H1 (cell line): Measurements from ENCODE around the gene RREB1. TPM values are rescaled to one million over a fixed set of nuclear protein-coding genes. Genes with fewer than 3 reads are reported as not detected.

Source experiments
- CTCF ChIA-PET: fragments of 300-600 bp; sonication (Branson Sonifier 250); formaldehyde crosslinking; loops from one replicate; lab custom pipeline; 2021; ENCODE audit not compliant: partially characterized antibody; lab: Charles Lee
- POLR2A ChIA-PET: fragments of 300-600 bp; sonication (Branson Sonifier 250); formaldehyde crosslinking; loops from one replicate; lab custom pipeline; 2021; ENCODE audit warnings: inconsistent platforms; ENCODE audit not compliant: partially characterized antibody; lab: Charles Lee
- DNase-seq, 2 experiments: peaks; one replicate each; pipeline versions ENCODE4 v3.0.0 to v3.0.0-alpha.2; 2010 to 2022; ENCODE audit warnings: low spot score in 2 of 2, low read depth in 1 of 2, mixed read lengths in 1 of 2
- FAIRE-seq: peaks from 2 replicates; lab custom pipeline; 2011; peaks lifted over from hg19 to GRCh38; lab: Jason Lieb, UNC
- H2AFZ ChIP-seq: 2 replicates; pipeline ENCODE4 v1.8.1; 2012; ENCODE audit warnings: low read length, inconsistent platforms
- H2AK5ac ChIP-seq: 2 replicates; pipeline ENCODE4 v1.6.1; 2013; ENCODE audit warnings: low read depth, low read length
- H2BK120ac ChIP-seq: replicated peaks from 2 replicates; pipeline ENCODE3; 2013; ENCODE audit warnings: low read depth, low read length, inconsistent platforms
- H2BK12ac ChIP-seq: 2 replicates; pipeline ENCODE4 v1.6.1; 2013; ENCODE audit warnings: low read depth, low read length
- H2BK15ac ChIP-seq: 2 replicates; pipeline ENCODE4 v1.6.1; 2013; ENCODE audit warnings: low read length
- H2BK20ac ChIP-seq: 2 replicates; pipeline ENCODE4 v1.6.1; 2013; ENCODE audit warnings: low read length
- H2BK5ac ChIP-seq: 2 replicates; pipeline ENCODE4 v1.6.1; 2013; ENCODE audit warnings: low read depth, low read length
- H3K14ac ChIP-seq: 2 replicates; pipeline ENCODE4 v1.6.1; 2013; ENCODE audit warnings: inconsistent platforms; ENCODE audit not compliant: insufficient read length
- H3K18ac ChIP-seq: 2 replicates; pipeline ENCODE4 v1.6.1; 2013; ENCODE audit warnings: low read length; ENCODE audit errors: extremely low read depth
- H3K23ac ChIP-seq: 2 replicates; pipeline ENCODE4 v1.6.1; 2013; ENCODE audit warnings: inconsistent platforms; ENCODE audit not compliant: insufficient read length
- H3K23me2 ChIP-seq: 2 replicates; pipeline ENCODE4 v1.6.1; 2013; ENCODE audit warnings: low read depth, low read length
- H3K27ac ChIP-seq: 2 replicates; pipeline ENCODE4 v1.6.1; 2011; ENCODE audit warnings: low read depth, low read length, inconsistent platforms
- H3K27me3 ChIP-seq, 4 experiments: replicated peaks in 1 of 4; 1 replicate in 1 of 4; 2 replicates in 3 of 4; pipeline versions ENCODE4 v1.6.1 to v1.8.1; 2011 to 2013; ENCODE audit warnings: low read length in 3 of 4, mild to moderate bottlenecking in 3 of 4, inconsistent platforms in 2 of 4, mixed read lengths in 2 of 4, moderate library complexity in 1 of 4; ENCODE audit not compliant: control insufficient read depth in 3 of 4, insufficient read depth in 3 of 4; ENCODE audit errors: extremely low read depth in 1 of 4
- H3K36me3 ChIP-seq, 4 experiments: 2 replicates each; pipeline versions ENCODE4 v1.6.1 to v1.8.1; 2011 to 2013; ENCODE audit warnings: mild to moderate bottlenecking in 4 of 4, low read length in 3 of 4, moderate library complexity in 2 of 4, control low read depth in 1 of 4, inconsistent platforms in 1 of 4; ENCODE audit not compliant: insufficient read depth in 4 of 4, control insufficient read depth in 2 of 4
- H3K4ac ChIP-seq: replicated peaks from 2 replicates; pipeline ENCODE3; 2013; ENCODE audit warnings: low read length, low read depth, mixed read lengths, inconsistent platforms; ENCODE audit not compliant: insufficient read length
- H3K4me1 ChIP-seq, 4 experiments: replicated peaks in 1 of 4; 1 replicate in 1 of 4; 2 replicates in 3 of 4; pipeline versions ENCODE4 v1.6.1 to v1.8.1; 2011 to 2013; ENCODE audit warnings: low read length in 3 of 4, inconsistent platforms in 2 of 4, mixed read lengths in 1 of 4; ENCODE audit not compliant: insufficient read depth in 4 of 4, control insufficient read depth in 3 of 4
- H3K4me2 ChIP-seq, 2 experiments: 2 replicates each; pipeline versions ENCODE4 v1.6.1 to v1.8.1; 2011 to 2013; ENCODE audit warnings: low read depth in 2 of 2, low read length in 2 of 2, control low read depth in 1 of 2, inconsistent platforms in 1 of 2, mild to moderate bottlenecking in 1 of 2; ENCODE audit not compliant: insufficient read depth in 1 of 2
- H3K4me3 ChIP-seq, 4 experiments: fragments of 200-600, 300-600 bp in 1 of 4; sonication (generic), shearing (Covaris generic), sonication (Bioruptor Twin) in 1 of 4; 2 replicates each; pipeline versions ENCODE4 v1.5.1 to v1.8.1; 2011 to 2016; ENCODE audit warnings: low read length in 4 of 4, low read depth in 3 of 4, control low read depth in 2 of 4, inconsistent platforms in 2 of 4, mild to moderate bottlenecking in 2 of 4, mixed read lengths in 1 of 4, moderate library complexity in 1 of 4; ENCODE audit not compliant: insufficient read depth in 2 of 4; ENCODE audit errors: extremely low read depth in 1 of 4
- H3K56ac ChIP-seq: replicated peaks from 2 replicates; pipeline ENCODE3; 2013; ENCODE audit warnings: low read depth, mild to moderate bottlenecking, mixed read lengths, low read length, inconsistent platforms; ENCODE audit not compliant: insufficient read length
- H3K79me1 ChIP-seq: 2 replicates; pipeline ENCODE4 v1.6.1; 2013; ENCODE audit warnings: low read depth, low read length, control low read depth
- H3K79me2 ChIP-seq, 2 experiments: 2 replicates each; pipeline versions ENCODE4 v1.6.1 to v1.8.1; 2012 to 2013; ENCODE audit warnings: low read length in 2 of 2, mild to moderate bottlenecking in 2 of 2, inconsistent platforms in 1 of 2; ENCODE audit not compliant: insufficient read depth in 2 of 2, control insufficient read depth in 1 of 2
- H3K9ac ChIP-seq, 4 experiments: replicated peaks in 1 of 4; 1 replicate in 1 of 4; 2 replicates in 3 of 4; pipeline versions ENCODE4 v1.6.1 to v1.8.1; 2011 to 2013; ENCODE audit warnings: low read depth in 3 of 4, low read length in 3 of 4, control low read depth in 2 of 4, mild to moderate bottlenecking in 2 of 4, moderate library complexity in 2 of 4, inconsistent platforms in 1 of 4; ENCODE audit errors: extremely low read depth in 1 of 4
- H3K9me3 ChIP-seq, 2 experiments: 2 replicates each; pipeline versions ENCODE4 v1.6.1 to v1.8.1; 2012 to 2013; ENCODE audit warnings: mild to moderate bottlenecking in 2 of 2, moderate library complexity in 2 of 2, control low read depth in 1 of 2, inconsistent platforms in 1 of 2, low read depth in 1 of 2, low read length in 1 of 2, mixed read lengths in 1 of 2; ENCODE audit not compliant: insufficient read depth in 2 of 2
- H4K20me1 ChIP-seq, 2 experiments: replicated peaks in 1 of 2; 2 replicates each; pipeline versions ENCODE3 to v1.8.1; 2011 to 2013; ENCODE audit warnings: inconsistent platforms in 2 of 2, low read length in 2 of 2, mild to moderate bottlenecking in 1 of 2; ENCODE audit not compliant: insufficient read depth in 2 of 2, control insufficient read depth in 1 of 2
- H4K5ac ChIP-seq: 2 replicates; pipeline ENCODE4 v1.6.1; 2013; ENCODE audit warnings: low read length, low read depth, mixed read lengths, inconsistent platforms; ENCODE audit not compliant: insufficient read length
- H4K8ac ChIP-seq: 2 replicates; pipeline ENCODE4 v1.8.0; 2013; ENCODE audit warnings: mild to moderate bottlenecking, moderate library complexity, low read length, inconsistent platforms; ENCODE audit not compliant: insufficient read depth; ENCODE audit errors: extremely low read depth
- H4K91ac ChIP-seq: replicated peaks from 2 replicates; pipeline ENCODE3; 2013; ENCODE audit warnings: low read length, mixed read lengths, inconsistent platforms; ENCODE audit not compliant: insufficient read length
- ASH2L ChIP-seq: fragments of 200-600, 300-600 bp; sonication (generic); IDR thresholded peaks from one replicate; pipeline ENCODE4 v1.7.1; 2017; ENCODE audit warnings: low read length
- ATF3 ChIP-seq: IDR thresholded peaks from 2 replicates; pipeline ENCODE4 v1.6.1; 2011; ENCODE audit warnings: low read depth, mild to moderate bottlenecking, low read length; ENCODE audit not compliant: insufficient read depth
- BACH1 ChIP-seq: IDR thresholded peaks from 2 replicates; pipeline ENCODE4 v1.6.1; 2012; ENCODE audit warnings: low read length, improper control_type of control experiment
- CBX8 ChIP-seq: fragments of 300-800, 300-1000 bp; sonication (generic); IDR thresholded peaks from 2 replicates; pipeline ENCODE4 v1.7.1; 2016; ENCODE audit warnings: low read depth, low read length, borderline replicate concordance
- CEBPB ChIP-seq: IDR thresholded peaks from 2 replicates; pipeline ENCODE4 v1.6.1; 2012; ENCODE audit warnings: low read depth, low read length
- CHD2 ChIP-seq: IDR thresholded peaks from 2 replicates; pipeline ENCODE4 v1.6.1; 2012; ENCODE audit warnings: low read length, improper control_type of control experiment
- EGR1 ChIP-seq: IDR thresholded peaks from 2 replicates; pipeline ENCODE4 v1.6.1; 2011; ENCODE audit warnings: low read depth, low read length, borderline replicate concordance
- NANOG ChIP-seq: IDR thresholded peaks from 2 replicates; pipeline ENCODE4 v1.6.1; 2011; ENCODE audit warnings: low read length, low read depth, mild to moderate bottlenecking, inconsistent platforms; ENCODE audit not compliant: insufficient read depth, poor library complexity, severe bottlenecking
- PHF8 ChIP-seq: fragments of 200-600 bp; sonication (generic); conservative IDR thresholded peaks from 2 replicates; pipeline ENCODE4 v1.7.1; 2012; ENCODE audit warnings: low read depth, mild to moderate bottlenecking, inconsistent platforms, low read length, moderate library complexity
- SAP30 ChIP-seq: fragments of 300-600 bp; sonication (generic); IDR thresholded peaks from 2 replicates; pipeline ENCODE4 v1.7.1; 2012; ENCODE audit warnings: low read length, moderate library complexity, mild to moderate bottlenecking, inconsistent platforms; ENCODE audit not compliant: insufficient read depth, insufficient replicate concordance
- SUZ12 ChIP-seq: fragments of 200-600 bp; sonication (generic); IDR thresholded peaks from 2 replicates; pipeline ENCODE4 v1.6.1; 2012; ENCODE audit warnings: mild to moderate bottlenecking, inconsistent platforms, low read length, moderate library complexity, mixed read lengths
- WGBS, 2 experiments: shearing (Covaris generic) in 1 of 2; methylation state at CpG; one replicate each; pipeline versions ENCODE4 v1.1.6 to v1.1.7; 2013 to 2015; ENCODE audit warnings: low lambda C conversion rate in 2 of 2, mixed read lengths in 2 of 2, inconsistent platforms in 1 of 2, low coverage in 1 of 2, missing lambda C conversion rate in 1 of 2; ENCODE audit not compliant: insufficient replicate concordance in 2 of 2, insufficient coverage in 1 of 2, insufficient read length in 1 of 2; ENCODE audit errors: extremely low coverage in 1 of 2, missing lambda C conversion rate in 1 of 2; 5-methylcytosine and 5-hydroxymethylcytosine counted together
- polyA plus RNA-seq, 7 experiments: library from polyadenylated mRNA; depleted of rRNA in 3 of 7; stranded (reverse) in 5 of 7; unstranded in 2 of 7; fragments of >200 nt in 5 of 7; fragments of 200-250 nt in 2 of 7; gene quantifications; 1 replicate in 5 of 7; 2 replicates in 1 of 7; 4 replicates in 1 of 7; pipeline versions ENCODE4 v1.2.1 to v1.2.3, GENCODE V29; 2011 to 2013; ENCODE audit warnings: missing spikeins in 2 of 7, mixed read lengths in 2 of 7
- total RNA-seq: library from RNA; stranded (reverse); fragmentation: NEBNext Ultra II Directional; extraction: Animal tissue kit (Norgen Biotek cat#: 25700); gene quantifications from 2 replicates; pipeline ENCODE4 v1.2.1, GENCODE V29; 2021

Gene RREB1
- total and polyA plus RNA-seq, 2 of the 8 experiments (the other 6 are each of a cell fraction or from before 2014, with no cell fraction given), result 3.9 to 34.7 TPM

GRCh38 chr6:7218406-7218988 is 110.7 kb downstream of the RREB1 start:
- no peak overlapping the region for H2AK5ac ChIP-seq
- H3K79me1 ChIP-seq, result no peaks in the 10 kb centered on the region
- H2BK120ac ChIP-seq, result no peak overlapping the region
- no peak overlapping the region for H3K4me3 ChIP-seq
- H2BK5ac ChIP-seq, result no peak overlapping the region
- H2BK20ac ChIP-seq, result no peak overlapping the region
- H3K27me3 ChIP-seq, result no peaks in the 10 kb centered on the region
- H3K23ac ChIP-seq, result no peak overlapping the region
- H4K8ac ChIP-seq, result no peak overlapping the region
- no peaks in the 10 kb centered on the region for H4K20me1 ChIP-seq
- POLR2A ChIA-PET, result interaction anchor here (1.4 kb wide), 1 partner anchor 11 kb away, joined by 3 read pairs; no protein-coding TSS in a partner anchor
- no peak overlapping the region for H2BK15ac ChIP-seq
- CTCF ChIA-PET, result interaction anchor here (1.1 to 1.6 kb wide), 7 partner anchors 15 to 46 kb away, joined by 3 to 5 read pairs (median 3); no protein-coding TSS in a partner anchor
- no peak overlapping the region for H3K18ac ChIP-seq
- WGBS, 2 experiments, result 85% methylated on average over 2 of the region's 2 CpGs; no CpG with 5 or more reads in 1 of the 2 experiments
- no peak overlapping the region for H2BK12ac ChIP-seq
- H3K4ac ChIP-seq, result no peak overlapping the region
- no peaks in the 10 kb centered on the region for H3K79me2 ChIP-seq
- no peak overlapping the region for H4K91ac ChIP-seq
- no peak overlapping the region for H4K5ac ChIP-seq
- H3K36me3 ChIP-seq, result peaks cover 0 to under 1% (median 0%) of the 10 kb centered on the region in 4 experiments; a peak in 2 of 8 replicates
- H3K9me3 ChIP-seq, result no peaks in the 10 kb centered on the region
- FAIRE-seq (no peak), DNase-seq (no peak)
- no peak overlapping the region for H3K14ac ChIP-seq
- no peak overlapping the region for H2AFZ ChIP-seq
- H3K4me1 ChIP-seq, result peaks cover 0 to 7% (median 3%) of the 10 kb centered on the region in 4 experiments; a peak in 3 of 7 replicates
- no peak overlapping the region for H3K56ac ChIP-seq
- no peak overlapping the region for H3K9ac ChIP-seq
- no peaks in the 10 kb centered on the region for H3K23me2 ChIP-seq
- no peak overlapping the region for H3K27ac ChIP-seq
- no peak overlapping the region for H3K4me2 ChIP-seq
- TF ChIP-seq CHD2 (no peak), SUZ12 (no peak), EGR1 (no peak), CEBPB (no peak), BACH1 (no peak), NANOG (no peak), ATF3 (no peak), ASH2L (no peak), SAP30 (no peak), CBX8 (no peak), PHF8 (no peak)
